HepG2 (cell line): ENCODE data around the gene RPL23. TPM values are rescaled to one million over a fixed set of nuclear protein-coding genes. Genes with fewer than 3 reads are reported as not detected.

Source experiments
- ATAC-seq: fragments of 200-7000 bp; cut with Tn5 transposase; 3 replicates; pipeline ENCODE4 v1.9.1; 2020; ENCODE audit warnings: mild to moderate bottlenecking, moderate library complexity
- BruUV-seq: library from RNA; stranded (reverse); fragments of 400-500 nt; replicated peaks from 2 replicates; lab custom pipeline; 2021; lab: Mats Ljungman, UMichigan
- CTCF ChIA-PET: fragments of 300-600 bp; formaldehyde crosslinking; extraction: SDS; loops from one replicate; lab custom pipeline; 2021; ENCODE audit warnings: low total read pairs, inconsistent platforms, low intra/inter-chr PET ratio; lab: Yijun Ruan, JAX
- POLR2A ChIA-PET: fragments of 350-600 bp; sonication (Branson Sonifier 250); formaldehyde crosslinking; loops from one replicate; lab custom pipeline; 2020; ENCODE audit warnings: antibody characterized with exemption, inconsistent platforms; lab: Yijun Ruan, JAX
- DNase-seq: peaks from one replicate; pipeline ENCODE4 v3.0.0-alpha.2; 2015; ENCODE audit warnings: low spot score
- FAIRE-seq: peaks from 3 replicates; lab custom pipeline; 2011; peaks lifted over from hg19 to GRCh38; lab: Jason Lieb, UNC
- H2AFZ ChIP-seq: one replicate; pipeline ENCODE4 v1.6.1; 2011; ENCODE audit warnings: low read length, inconsistent platforms
- H3K27ac ChIP-seq: fragments of 300-600 bp; 3 replicates; pipeline ENCODE4 v1.8.0; 2011; ENCODE audit warnings: mixed run types, mild to moderate bottlenecking, mixed read lengths, low read length, inconsistent platforms; ENCODE audit not compliant: insufficient read depth; ENCODE audit errors: extremely low read length
- H3K27me3 ChIP-seq, 2 experiments: fragments of 200-600 bp in 1 of 2; 2 replicates in 1 of 2; 3 replicates in 1 of 2; pipeline versions ENCODE4 v1.6.0 to v1.8.0; 2011; ENCODE audit warnings: low read length in 2 of 2, mild to moderate bottlenecking in 2 of 2, moderate library complexity in 2 of 2, inconsistent platforms in 1 of 2; ENCODE audit not compliant: insufficient read depth in 2 of 2, control insufficient read depth in 1 of 2
- H3K36me3 ChIP-seq, 2 experiments: fragments of 200-600 bp in 1 of 2; replicated peaks in 1 of 2; 2 replicates in 1 of 2; 3 replicates in 1 of 2; pipeline versions ENCODE4 v1.5.1 to v1.8.0; 2011; ENCODE audit warnings: low read length in 2 of 2, inconsistent platforms in 1 of 2; ENCODE audit not compliant: insufficient read depth in 2 of 2, control insufficient read depth in 1 of 2
- H3K4me1 ChIP-seq: 2 replicates; pipeline ENCODE4 v1.5.1; 2012; ENCODE audit warnings: low read length, inconsistent platforms; ENCODE audit not compliant: insufficient read depth
- H3K4me2 ChIP-seq: 2 replicates; pipeline ENCODE4 v1.6.0; 2011; ENCODE audit warnings: low read depth, low read length, inconsistent platforms
- H3K4me3 ChIP-seq, 3 experiments: fragments of 200-600 bp in 1 of 3; sonication (generic), shearing (Covaris generic) in 1 of 3; replicated peaks in 1 of 3; 2 replicates each; pipeline ENCODE4 v1.5.1; 2011 to 2016; ENCODE audit warnings: low read length in 3 of 3, inconsistent platforms in 2 of 3, low read depth in 2 of 3, mild to moderate bottlenecking in 2 of 3, control low read depth in 1 of 3, mixed read lengths in 1 of 3; ENCODE audit not compliant: insufficient read depth in 1 of 3
- H3K79me2 ChIP-seq: one replicate; pipeline ENCODE4 v1.6.1; 2011; ENCODE audit warnings: low read length, inconsistent platforms; ENCODE audit not compliant: insufficient read depth
- H3K9ac ChIP-seq: 2 replicates; pipeline ENCODE4 v1.6.0; 2011; ENCODE audit warnings: mild to moderate bottlenecking, low read depth, low read length, inconsistent platforms; ENCODE audit not compliant: insufficient read depth
- H3K9me3 ChIP-seq: 2 replicates; pipeline ENCODE4 v1.5.1; 2012; ENCODE audit warnings: mild to moderate bottlenecking, low read length
- H4K20me1 ChIP-seq: 2 replicates; pipeline ENCODE4 v1.6.0; 2011; ENCODE audit warnings: inconsistent platforms, mild to moderate bottlenecking, low read length, moderate library complexity; ENCODE audit not compliant: insufficient read depth
- AFF4 ChIP-seq: sonication (generic); formaldehyde crosslinking; IDR thresholded peaks from 2 replicates; pipeline ENCODE4 v1.4.0; 2020; ENCODE audit warnings: missing genetic modification reagents
- CEBPG ChIP-seq: IDR thresholded peaks from 2 replicates; pipeline ENCODE4 v1.6.1; 2016
- POLR2A ChIP-seq, 2 experiments: IDR thresholded peaks; 2 replicates each; pipeline ENCODE4 v1.6.1; 2011; ENCODE audit warnings: low read depth in 2 of 2, low read length in 2 of 2, mild to moderate bottlenecking in 1 of 2, moderate library complexity in 1 of 2; ENCODE audit not compliant: insufficient read depth in 1 of 2
- PPARG ChIP-seq: conservative IDR thresholded peaks from 2 replicates; pipeline ENCODE4 v1.6.1; 2016; ENCODE audit warnings: missing biosample characterization, missing genetic modification reagents
- RBM22 ChIP-seq: fragments of 200-400 bp; formaldehyde crosslinking; optimal IDR thresholded peaks from 2 replicates; pipeline ENCODE3; 2017; ENCODE audit warnings: mild to moderate bottlenecking, low read length, moderate library complexity
- ZFP41 ChIP-seq: sonication (generic); formaldehyde crosslinking; IDR thresholded peaks from 2 replicates; pipeline ENCODE4 v1.4.0; 2020; ENCODE audit warnings: mild to moderate bottlenecking, missing genetic modification reagents, borderline replicate concordance
- WGBS: methylation state at CpG from one replicate; pipeline ENCODE4 v1.1.6; 2017; ENCODE audit warnings: low lambda C conversion rate; 5-methylcytosine and 5-hydroxymethylcytosine counted together
- in situ Hi-C: cut with HindIII; loops from 2 replicates; pipeline ENCODE4 v1.10.0; 2017; ENCODE audit warnings: low pct_unique_long_range_greater_than_20kb; ENCODE audit not compliant: extremely low pct_ligation_motif_present
- intact Hi-C: fragments of 100-400 bp; cut with micrococcal nuclease; formaldehyde crosslinking; loops from one replicate; pipeline ENCODE4 v1.10.0; 2022; ENCODE audit not compliant: unreplicated experiment
- polyA plus RNA-seq, 8 experiments: library from polyadenylated mRNA; depleted of rRNA in 3 of 8; stranded (reverse) in 7 of 8; unstranded in 1 of 8; fragments of >200 nt; fragmentation: Illumina TruSeq in 4 of 8; extraction: Trizol in 4 of 8; gene quantifications; 2 replicates each; pipeline versions ENCODE4 v1.2.1 to v1.2.3, GENCODE V29; 2011 to 2016; ENCODE audit warnings: low read depth in 4 of 8, missing spikeins in 1 of 8, mixed read lengths in 1 of 8; ENCODE audit not compliant: insufficient read depth in 1 of 8
- total RNA-seq, 5 experiments: library from RNA; depleted of rRNA; stranded (reverse); fragments of >200 nt; fragmentation: Illumina TruSeq; extraction: Trizol; gene quantifications; 2 replicates each; pipeline ENCODE4 v1.2.3, GENCODE V29; 2016; ENCODE audit warnings: low read depth in 1 of 5

RPL23 gene
- total and polyA plus RNA-seq, 2 of the 13 experiments (the other 11 are each of a cell fraction or from before 2014, with no cell fraction given) = 2,790 to 4,860 TPM

GRCh38 chr17:38894276-38894675, 40.8 kb upstream of the RPL23 start:
- no peak overlapping the region for H3K9ac ChIP-seq
- TF ChIP-seq CEBPG (CRISPR knock-in tag) (0 out of 2 replicates have a peak, but pooled peaks have one; percentile 20), ZFP41 (CRISPR knock-in tag) (no peak), PPARG (CRISPR knock-in tag) (0 out of 2 replicates have a peak, but pooled peaks have one; percentile 19), POLR2A (IDR thresholded peaks at IDR 0.05; ENCODE audit: insufficient read depth in 1 of 2, low read depth in 2 of 2, low read length in 2 of 2) (peak in 1 of 2 experiments; percentile 49; a peak in 1 of 4 replicates), RBM22 (peak; percentile 97), AFF4 (no peak)
- TF ChIP-seq, all 625 proteins: peak for 4
- POLR2A ChIA-PET = interaction anchor here (0.5 to 3.2 kb wide), 6 partner anchors 13 to 40 kb away, joined by 3 to 15 read pairs (median 6); partner anchors contain the start of genes LASP1 and RPL23
- 80% methylated on average over 7 of the region's 7 CpGs for WGBS
- H3K9me3 ChIP-seq = no peaks in the 10 kb centered on the region
- no peak overlapping the region for H2AFZ ChIP-seq
- no peak overlapping the region for H3K4me3 ChIP-seq
- H3K27me3 ChIP-seq = no peaks in the 10 kb centered on the region
- CTCF ChIA-PET = no interaction called here
- no TSS peak for BruUV-seq
- in situ Hi-C loops = no loop called here
- no peaks in the 10 kb centered on the region for H3K79me2 ChIP-seq
- DNase-seq (no peak), FAIRE-seq (no peak), ATAC-seq (peak; percentile 6; the same call in 2 of the 3 replicates)
- no peak overlapping the region for H3K27ac ChIP-seq
- H3K4me1 ChIP-seq = peaks cover 28% of the 10 kb centered on the region
- no peak overlapping the region for H3K4me2 ChIP-seq
- peaks cover 11% of the 10 kb centered on the region; the same call in 1 of the 2 replicates for H4K20me1 ChIP-seq
- intact Hi-C loops = no loop called here
- peaks cover 59 to 85% of the 10 kb centered on the region in 2 experiments for H3K36me3 ChIP-seq
